DMS79 treated with DMSO at 0.1 percent for 48 hours (cell line): Measurements from ENCODE around the gene SNX33.
"Not testable (repeated sequence)": the region's sequence is repeated elsewhere in the genome, so short reads cannot be mapped to it uniquely, and the experiment has no call there.

ENCODE experiments used
- DNase-seq: peaks from one replicate; lab custom pipeline; 2025; lab: John Stamatoyannopoulos, UW

The SNX33 gene

DNA sequence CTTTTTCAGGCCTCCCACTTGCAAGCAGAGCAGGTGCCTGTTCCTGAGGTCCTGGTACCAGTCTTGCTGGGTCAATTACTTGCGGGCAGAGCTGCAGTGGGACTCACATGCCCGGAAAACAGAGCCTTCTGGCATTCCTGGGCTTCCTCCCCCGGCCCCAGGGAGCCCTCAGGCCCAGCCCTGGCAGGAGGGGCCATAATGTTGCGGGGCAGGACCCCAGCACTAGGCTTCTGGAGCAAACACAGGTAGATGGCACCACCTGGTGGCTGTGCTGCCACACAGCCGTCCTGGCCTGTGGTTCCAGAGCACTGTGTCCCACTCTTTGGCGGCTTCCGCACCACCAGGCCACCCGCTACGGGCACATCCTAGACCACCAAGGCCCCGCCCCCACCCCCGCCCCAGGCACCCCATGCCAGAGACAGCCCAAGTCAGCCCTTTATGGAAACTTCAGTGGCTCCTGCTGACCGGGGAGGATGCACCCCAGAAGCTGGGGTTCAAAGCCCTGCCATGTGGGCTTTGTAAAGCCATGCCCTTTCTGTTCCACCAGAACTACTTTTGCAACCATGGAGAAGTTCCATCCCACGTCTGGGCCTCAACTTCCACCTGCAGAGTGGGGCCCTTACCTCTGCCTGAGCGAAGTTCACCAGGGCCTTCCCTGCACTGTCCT lies 36.1 kb downstream of the SNX33 start:
- DNase-seq, result not testable (repeated sequence)

GRCh38 chr15:75684648-75685047 lies 36.9 kb downstream of the SNX33 start:
- DNase-seq, result no peak

GRCh38 chr15:75685195-75685594 lies 37.5 kb downstream of the SNX33 start:
- no peak for DNase-seq

DNA sequence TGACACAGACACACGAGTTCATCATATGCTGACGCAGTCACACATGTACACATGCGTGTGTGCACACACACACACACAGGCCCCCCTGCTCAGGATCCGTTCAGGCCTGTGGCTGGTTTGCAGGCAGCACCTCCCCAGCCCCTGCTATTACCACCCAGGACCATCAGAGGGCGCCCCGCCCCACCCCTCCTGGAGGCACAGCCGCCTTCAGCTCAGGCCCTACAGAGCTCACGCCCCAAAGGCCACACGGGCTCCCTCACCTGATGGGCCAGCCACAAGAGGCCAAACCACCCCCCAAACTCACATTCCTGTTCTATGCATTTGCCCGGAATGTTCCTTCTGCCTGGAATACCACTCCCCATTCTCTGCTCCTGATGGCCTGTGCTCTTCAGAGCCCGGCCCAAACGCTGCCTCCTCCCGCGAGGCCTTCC lies 38.5 kb downstream of the SNX33 start:
- DNase-seq, result not testable (repeated sequence)

GRCh38 chr15:75687486-75688277 lies 40.0 kb downstream of the SNX33 start:
- no peak for DNase-seq

- no peak for DNase-seq
Observed at GRCh38 chr15:75688278-75688557, 40.5 kb downstream of the SNX33 start.

DNA sequence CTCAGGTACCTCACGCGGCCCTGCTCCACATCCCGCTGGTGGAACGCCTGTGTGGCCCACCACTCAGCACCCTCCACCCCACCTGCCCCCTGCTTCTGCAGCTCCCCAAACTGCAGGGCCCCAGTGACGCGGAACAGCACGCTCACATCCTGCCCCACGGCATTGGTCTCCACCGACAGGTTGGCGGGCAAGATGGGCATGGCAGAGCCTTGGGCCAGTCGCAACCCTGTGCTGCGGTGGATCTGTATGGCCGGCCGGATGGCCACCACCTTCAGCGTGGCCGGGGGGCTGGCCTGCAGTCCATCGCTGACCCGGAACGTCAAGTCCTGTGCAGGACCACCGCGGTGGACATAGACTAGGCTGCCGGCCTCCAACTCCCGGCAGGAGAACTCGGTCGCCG lies 41.1 kb downstream of the SNX33 start:
- DNase-seq, result no peak

- not testable (repeated sequence) for DNase-seq
Observed at GRCh38 chr15:75689429-75689828, 41.7 kb downstream of the SNX33 start.

DNA sequence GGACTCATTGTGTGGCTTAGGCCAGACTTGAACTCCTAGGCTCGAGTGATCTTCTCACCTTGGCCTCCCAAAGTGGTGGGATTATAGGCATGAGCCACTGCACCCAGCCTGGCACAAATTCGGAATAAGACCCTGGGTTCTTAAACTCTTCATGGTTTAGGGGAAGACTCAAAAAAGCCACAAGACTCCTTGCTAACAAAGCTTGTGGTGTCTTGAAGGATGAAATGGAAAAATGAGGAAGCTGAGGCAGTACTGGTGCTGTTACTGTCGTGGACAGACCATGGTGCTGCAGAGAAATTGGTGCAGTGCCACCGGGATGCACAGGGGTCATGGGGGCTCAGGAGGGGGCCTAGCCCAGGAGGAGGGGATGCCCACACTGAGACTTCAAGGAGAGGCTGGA lies 44.6 kb downstream of the SNX33 start:
- not testable (repeated sequence) for DNase-seq

DNA sequence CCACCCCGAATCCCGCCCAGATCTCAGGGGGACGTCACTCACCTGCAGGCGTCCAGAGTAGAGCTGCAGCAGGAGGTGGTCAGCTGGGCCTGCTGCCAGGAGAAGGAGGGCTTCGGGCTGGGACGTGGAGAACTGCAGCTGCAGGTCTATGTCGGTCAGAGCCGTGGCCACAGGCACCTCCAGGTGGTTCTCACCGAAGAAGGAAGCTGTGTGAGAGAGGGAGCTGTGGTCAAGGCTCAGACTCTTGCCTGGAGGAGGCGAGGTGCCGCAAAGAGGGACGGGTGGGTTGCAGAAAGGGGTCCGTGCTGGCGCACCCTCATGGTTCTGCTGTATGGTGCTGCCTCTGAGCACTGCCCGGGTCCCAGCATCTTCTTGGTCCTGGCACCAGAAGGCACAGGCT lies 45.3 kb downstream of the SNX33 start:
- not testable (repeated sequence) for DNase-seq

- DNase-seq, result no peak
Observed at GRCh38 chr15:75693501-75694240, 46.0 kb downstream of the SNX33 start.

GRCh38 chr15:75694241-75695182 lies 46.8 kb downstream of the SNX33 start:
- DNase-seq, result no peak

DNA sequence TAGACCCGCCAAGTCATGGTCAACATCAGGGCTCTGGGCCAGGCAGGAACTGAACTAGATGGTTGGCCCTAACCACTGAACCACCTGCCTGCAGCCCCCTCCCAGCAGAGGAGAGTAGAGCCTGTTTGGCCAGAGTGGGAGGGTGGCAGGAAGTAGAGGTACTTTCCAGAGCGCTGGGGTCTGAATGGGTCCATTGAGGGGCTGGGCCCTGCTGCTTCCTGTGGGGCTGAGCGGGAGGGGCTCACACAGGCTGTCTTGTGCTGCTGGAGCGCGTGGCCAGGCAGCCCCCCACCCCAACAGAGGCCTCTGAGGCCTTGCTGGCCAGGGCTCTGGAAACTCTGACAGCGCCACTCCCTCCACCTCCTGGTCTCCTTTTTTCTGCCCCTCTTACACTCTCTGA lies 47.5 kb downstream of the SNX33 start:
- no peak for DNase-seq

GRCh38 chr15:75695634-75696310 lies 48.1 kb downstream of the SNX33 start:
- DNase-seq, result no peak

DNA sequence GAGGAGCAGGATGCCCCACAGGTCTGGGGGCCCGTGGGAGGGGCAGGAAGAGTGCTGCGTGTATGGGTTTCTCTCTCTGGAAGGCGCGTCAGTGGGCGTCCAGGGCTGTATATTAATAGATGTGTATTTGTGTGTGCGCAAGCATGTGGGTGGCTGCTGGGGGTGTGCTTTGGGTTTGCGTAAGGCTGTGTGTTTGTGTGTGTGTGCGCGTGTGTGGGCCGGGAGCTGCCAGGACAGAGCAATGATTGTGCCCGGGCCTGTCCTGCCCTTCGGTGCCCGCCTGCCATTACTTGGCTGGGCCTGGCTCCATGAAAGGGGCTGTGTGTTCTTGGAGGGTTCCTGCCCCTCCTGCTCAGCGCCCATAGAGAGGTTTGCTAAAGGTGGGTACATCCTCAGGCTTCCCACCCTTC lies 48.6 kb downstream of the SNX33 start:
- DNase-seq, result no peak

DNA sequence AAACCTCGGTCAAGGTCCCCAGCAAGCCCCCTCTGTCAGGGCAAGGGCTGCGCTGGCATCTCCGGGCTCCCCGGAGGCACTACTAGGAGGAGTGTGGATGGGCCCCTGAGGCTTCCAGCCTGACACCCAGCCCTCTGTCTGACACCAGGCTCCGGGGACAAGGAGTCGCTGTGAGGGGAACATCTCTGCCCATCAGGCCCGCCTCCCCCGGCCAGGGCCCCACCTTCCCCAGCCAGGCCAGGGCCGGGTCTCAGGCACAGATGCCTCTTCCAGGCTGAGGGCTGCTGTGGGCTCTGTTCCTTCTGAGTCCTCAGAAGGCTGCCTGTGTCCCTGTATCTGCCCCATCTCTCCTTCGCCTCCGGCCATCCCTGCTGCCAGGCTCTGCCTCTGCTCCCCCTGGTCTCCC lies 49.1 kb downstream of the SNX33 start:
- DNase-seq, result no peak

- no peak for DNase-seq
Observed at GRCh38 chr15:75697523-75697922, 49.8 kb downstream of the SNX33 start.

DNA sequence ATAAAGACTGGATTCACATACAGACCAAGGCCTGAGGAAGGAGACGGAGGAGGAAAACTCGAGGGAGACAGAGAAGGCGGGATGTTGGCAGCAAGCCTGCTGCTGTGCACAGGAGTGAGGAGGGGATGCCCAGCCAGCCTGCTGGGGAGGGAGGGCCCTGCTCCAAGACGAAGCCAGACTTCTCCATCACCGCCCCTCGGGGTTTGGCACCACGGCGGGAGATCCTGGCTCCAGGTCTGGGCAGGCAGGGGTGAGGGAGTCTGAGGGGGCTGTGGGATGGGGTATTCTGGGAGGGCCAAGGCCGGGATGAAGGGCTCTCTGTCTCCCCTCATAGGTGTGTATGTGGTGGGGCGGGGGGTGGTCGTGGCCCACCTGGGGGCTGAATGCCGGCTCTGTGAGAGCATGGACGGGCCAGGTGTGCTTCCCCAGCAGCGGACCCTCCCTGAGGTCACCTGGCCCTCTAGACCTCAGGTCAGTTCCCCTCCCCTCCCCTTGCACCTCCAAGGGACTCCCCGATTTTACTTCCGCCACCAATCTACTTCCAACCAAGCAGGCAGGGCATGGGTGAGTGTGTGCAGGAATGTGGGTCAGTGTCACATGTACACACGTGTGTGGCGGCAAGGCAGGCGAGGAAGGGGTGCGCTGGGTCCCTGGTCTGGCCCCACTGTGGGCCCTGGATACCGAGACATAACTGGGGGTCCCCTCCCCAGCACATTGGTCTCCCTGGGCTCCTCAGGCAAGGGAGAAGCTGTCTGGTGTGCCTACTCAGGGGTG lies 50.4 kb downstream of the SNX33 start:
- not testable (repeated sequence) for DNase-seq

- DNase-seq, result not testable (repeated sequence)
Observed at GRCh38 chr15:75699517-75699916, 51.8 kb downstream of the SNX33 start.
